ENCODE data around the gene SLC2A8.
A peak's percentile ranks its signal among the peaks of the same experiment; 100 is the strongest.

The SLC2A8 gene

DNA sequence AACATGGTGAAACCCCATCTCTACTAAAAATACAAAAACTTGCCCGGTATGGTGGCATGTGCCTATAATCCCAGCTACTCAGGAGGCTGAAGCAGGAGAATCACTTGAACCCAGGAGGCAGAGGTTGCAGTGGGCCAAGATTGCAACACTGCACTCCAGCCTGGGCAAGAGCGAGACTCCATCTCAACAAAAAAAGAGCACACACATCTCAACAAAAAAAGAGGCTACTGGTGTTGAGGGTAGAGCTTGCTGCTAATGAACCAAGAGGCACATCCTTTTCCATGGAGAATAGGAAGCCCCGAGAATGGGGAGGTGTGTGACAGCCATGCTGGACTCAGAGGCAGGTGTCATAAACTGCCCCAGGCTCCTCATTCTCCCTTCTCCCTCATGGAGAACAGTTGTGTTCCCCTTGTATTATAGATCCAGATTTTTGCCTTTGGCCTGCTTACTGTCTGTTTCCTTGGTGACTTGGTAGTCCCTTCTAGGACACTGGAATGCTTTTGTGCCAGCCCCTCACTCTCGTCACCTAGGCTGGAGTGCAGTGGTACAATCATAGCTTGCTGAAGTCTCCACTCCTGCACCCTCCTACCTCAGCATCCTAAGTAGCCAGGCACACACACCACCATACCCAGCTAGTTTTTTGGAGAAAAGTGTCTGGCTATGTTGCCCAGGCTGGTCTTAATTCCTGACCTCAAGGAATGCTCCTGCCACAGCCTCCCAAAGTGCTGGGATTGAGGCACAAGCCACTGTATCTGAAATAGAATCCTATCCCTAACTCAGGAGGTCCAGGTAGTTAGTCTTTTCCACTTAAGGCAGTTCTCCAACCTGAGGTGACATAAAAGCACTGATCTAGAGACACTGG, 49.1 kb downstream of the SLC2A8 start:
- Mint-ChIP-seq H3K9me3 (peaks cover 20% of the 10 kb centered on the region), H3K4me3 (no peak overlapping the region), H3K36me3 (ENCODE audit: low read depth) (peaks cover 91% of the 10 kb centered on the region), H3K27ac (peak overlapping the region; percentile 100), H3K4me1 (peaks cover 34% of the 10 kb centered on the region), H3K27me3 (ENCODE audit: low read depth, poor library complexity) (no peaks in the 10 kb centered on the region)
- DNase-seq, result no peak
- TF ChIP-seq, protein P1, sequence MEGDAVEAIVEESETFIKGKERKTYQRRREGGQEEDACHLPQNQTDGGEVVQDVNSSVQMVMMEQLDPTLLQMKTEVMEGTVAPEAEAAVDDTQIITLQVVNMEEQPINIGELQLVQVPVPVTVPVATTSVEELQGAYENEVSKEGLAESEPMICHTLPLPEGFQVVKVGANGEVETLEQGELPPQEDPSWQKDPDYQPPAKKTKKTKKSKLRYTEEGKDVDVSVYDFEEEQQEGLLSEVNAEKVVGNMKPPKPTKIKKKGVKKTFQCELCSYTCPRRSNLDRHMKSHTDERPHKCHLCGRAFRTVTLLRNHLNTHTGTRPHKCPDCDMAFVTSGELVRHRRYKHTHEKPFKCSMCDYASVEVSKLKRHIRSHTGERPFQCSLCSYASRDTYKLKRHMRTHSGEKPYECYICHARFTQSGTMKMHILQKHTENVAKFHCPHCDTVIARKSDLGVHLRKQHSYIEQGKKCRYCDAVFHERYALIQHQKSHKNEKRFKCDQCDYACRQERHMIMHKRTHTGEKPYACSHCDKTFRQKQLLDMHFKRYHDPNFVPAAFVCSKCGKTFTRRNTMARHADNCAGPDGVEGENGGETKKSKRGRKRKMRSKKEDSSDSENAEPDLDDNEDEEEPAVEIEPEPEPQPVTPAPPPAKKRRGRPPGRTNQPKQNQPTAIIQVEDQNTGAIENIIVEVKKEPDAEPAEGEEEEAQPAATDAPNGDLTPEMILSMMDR (IDR thresholded peaks at IDR 0.05), result no peak

DNA sequence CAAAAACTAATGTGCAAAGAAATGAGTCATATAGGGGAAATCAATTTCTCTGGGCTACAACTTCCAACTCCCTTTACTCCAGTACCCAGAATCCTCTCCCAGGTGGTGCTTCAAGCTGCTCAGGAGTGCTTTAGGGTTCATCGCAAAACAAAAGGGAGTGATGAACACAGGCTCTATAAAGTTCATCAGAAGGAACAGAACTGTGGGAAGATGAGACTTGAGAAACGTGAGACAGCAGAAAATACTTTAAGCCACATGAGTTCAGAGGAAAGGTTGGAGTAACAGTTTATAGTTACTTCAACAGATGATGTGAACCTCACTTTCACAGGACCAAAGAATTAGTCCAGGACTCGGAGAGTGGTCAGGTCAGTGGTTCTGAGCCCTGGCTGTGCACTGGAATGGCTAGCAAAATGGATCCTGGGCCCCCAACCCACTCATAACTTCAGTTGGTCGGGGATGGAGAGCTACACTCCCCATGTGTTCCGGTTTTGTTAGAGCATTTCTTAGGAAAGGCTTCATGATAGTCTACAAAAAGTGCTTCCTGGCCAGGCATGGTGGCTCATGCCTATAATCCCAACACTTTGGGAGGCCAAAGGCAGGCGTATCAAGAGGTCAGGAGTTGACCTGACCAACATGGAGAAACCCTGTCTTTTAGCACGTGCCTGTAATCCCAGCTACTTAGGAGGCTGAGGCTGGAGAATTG, 49.9 kb downstream of the SLC2A8 start:
- TF ChIP-seq, protein P1 (IDR thresholded peaks at IDR 0.05), result no peak
- H3K27me3 Mint-ChIP-seq (ENCODE audit: low read depth, poor library complexity), result no peaks in the 10 kb centered on the region
- H3K27ac Mint-ChIP-seq, result peak overlapping the region; percentile 100
- H3K4me3 Mint-ChIP-seq, result no peak overlapping the region
- peaks cover 34% of the 10 kb centered on the region for H3K4me1 Mint-ChIP-seq
- H3K36me3 Mint-ChIP-seq (ENCODE audit: low read depth), result peaks cover 86% of the 10 kb centered on the region
- H3K9me3 Mint-ChIP-seq, result peaks cover 20% of the 10 kb centered on the region
- DNase-seq, result no peak

DNA sequence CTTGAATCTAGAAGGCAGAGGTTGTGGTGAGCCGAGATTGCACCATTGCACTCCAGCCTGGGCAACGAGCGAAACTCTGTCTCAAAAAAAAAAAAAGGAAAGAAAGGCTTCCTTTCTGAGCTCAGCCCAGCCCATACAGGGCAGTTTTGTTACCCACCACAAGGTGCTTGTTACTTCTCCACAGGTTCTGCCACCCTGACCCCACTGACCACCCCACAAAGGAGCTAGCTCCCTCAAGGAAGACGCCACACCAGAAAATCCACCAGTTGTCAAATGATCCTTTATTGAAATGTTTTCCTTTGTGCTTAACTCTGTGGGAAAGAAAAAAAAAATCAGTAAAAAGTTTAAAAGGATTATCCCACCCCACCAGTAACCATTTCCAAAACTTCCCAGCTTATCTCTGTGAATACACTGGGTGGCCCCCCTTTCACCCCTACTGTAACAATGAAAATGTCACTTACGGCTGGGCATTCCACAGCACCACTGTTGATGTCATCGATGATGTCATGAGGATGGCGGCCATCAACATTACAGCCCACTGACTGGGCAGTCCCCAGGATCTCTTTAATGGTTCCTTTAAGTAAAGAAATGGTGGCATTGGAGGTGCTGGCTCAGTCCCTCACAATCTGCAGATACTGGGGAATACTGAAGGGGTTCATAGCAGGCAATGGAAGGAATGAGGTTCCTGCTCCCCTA, 50.6 kb downstream of the SLC2A8 start:
- H3K27me3 Mint-ChIP-seq (ENCODE audit: low read depth, poor library complexity), result no peaks in the 10 kb centered on the region
- H3K4me1 Mint-ChIP-seq, result peaks cover 39% of the 10 kb centered on the region
- peaks cover 15% of the 10 kb centered on the region for H3K9me3 Mint-ChIP-seq
- peak overlapping the region; percentile 100 for H3K27ac Mint-ChIP-seq
- H3K4me3 Mint-ChIP-seq, result peak overlapping the region; percentile 92
- peaks cover 79% of the 10 kb centered on the region for H3K36me3 Mint-ChIP-seq (ENCODE audit: low read depth)
- no peak for DNase-seq
- TF ChIP-seq, protein P1 (IDR thresholded peaks at IDR 0.05), result no peak

DNA sequence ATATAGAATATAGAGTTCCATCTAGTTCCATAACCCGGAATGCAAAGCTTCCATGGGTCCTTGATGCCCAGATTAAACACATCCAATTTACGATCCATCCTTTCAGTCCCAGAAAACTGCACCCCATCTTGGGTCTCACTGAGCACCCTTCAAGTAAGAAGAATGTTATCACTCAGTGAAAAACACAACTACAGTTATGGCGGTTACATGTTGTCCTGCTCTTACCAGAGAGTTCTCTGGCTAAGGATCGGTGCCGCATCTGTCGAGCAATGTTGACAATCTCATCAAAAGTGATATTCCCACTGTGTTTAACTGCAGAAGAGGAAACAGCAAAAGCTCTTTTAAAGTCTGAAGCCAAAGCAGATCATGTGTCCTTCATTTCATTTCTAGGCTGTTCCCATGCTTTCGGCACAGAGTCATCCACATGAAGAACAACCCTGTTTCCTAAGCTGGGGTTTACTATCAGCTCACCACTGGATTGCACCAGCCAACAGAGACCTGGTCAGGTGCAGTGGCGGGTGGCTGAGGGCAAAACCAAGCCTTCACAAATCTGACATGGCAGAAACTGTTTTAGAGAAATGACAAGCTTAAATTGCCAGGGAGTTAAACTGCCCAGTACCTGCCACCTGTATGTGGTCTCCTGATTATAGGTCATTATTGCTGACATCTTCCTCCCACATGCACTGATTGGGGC, 51.3 kb downstream of the SLC2A8 start:
- TF ChIP-seq, protein P1 (IDR thresholded peaks at IDR 0.05), result no peak
- peak overlapping the region; percentile 100 for H3K27ac Mint-ChIP-seq
- H3K36me3 Mint-ChIP-seq (ENCODE audit: low read depth), result peaks cover 72% of the 10 kb centered on the region
- peak overlapping the region; percentile 92 for H3K4me3 Mint-ChIP-seq
- peaks cover 15% of the 10 kb centered on the region for H3K9me3 Mint-ChIP-seq
- no peak for DNase-seq
- H3K4me1 Mint-ChIP-seq, result peaks cover 40% of the 10 kb centered on the region
- H3K27me3 Mint-ChIP-seq (ENCODE audit: low read depth, poor library complexity), result no peaks in the 10 kb centered on the region

DNA sequence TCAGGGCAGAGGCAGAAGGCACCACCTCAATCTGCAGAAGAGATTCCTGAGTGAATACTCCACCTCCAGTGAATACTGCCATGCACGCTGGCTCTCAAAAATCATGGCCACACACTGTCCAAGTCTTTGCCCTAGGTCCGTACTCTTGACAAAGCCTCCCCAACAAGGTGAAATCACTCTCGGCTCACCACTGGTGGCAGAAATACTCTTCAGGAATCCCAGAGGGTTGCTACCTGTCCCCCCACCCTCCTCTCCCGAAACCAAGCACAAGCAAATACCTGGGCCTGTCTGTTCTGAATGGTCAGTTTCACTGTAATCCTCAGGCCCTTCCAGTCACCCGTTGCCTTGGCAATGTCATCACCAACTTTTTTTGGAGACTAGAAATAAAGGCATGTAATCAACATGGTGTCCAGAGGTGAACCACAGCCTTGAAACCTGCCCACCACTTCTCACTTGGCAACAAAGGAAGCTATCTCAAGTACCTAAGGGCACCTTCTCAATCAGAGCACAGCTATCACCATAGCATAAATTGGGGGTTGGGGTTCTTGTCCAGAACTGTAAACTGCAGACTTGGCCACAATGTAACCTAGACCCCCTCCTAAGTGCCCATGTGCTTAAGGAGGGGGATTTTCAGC, 52.5 kb downstream of the SLC2A8 start:
- Mint-ChIP-seq H3K4me3 (peak overlapping the region; percentile 92), H3K27me3 (ENCODE audit: low read depth, poor library complexity) (no peaks in the 10 kb centered on the region), H3K9me3 (peaks cover 8% of the 10 kb centered on the region), H3K4me1 (peaks cover 40% of the 10 kb centered on the region), H3K36me3 (ENCODE audit: low read depth) (peaks cover 60% of the 10 kb centered on the region), H3K27ac (peak overlapping the region; percentile 100)
- TF ChIP-seq, protein P1 (IDR thresholded peaks at IDR 0.05), result no peak
- no peak for DNase-seq

All from nephron progenitor cell (in vitro differentiated cells).